HepG2 (cell line): ENCODE measurements around the gene PIK3R4. TPM values are rescaled to one million over a fixed set of nuclear protein-coding genes. Genes with fewer than 3 reads are reported as not detected.

Source experiments
- ATAC-seq: fragments of 200-7000 bp; cut with Tn5 transposase; 3 replicates; pipeline ENCODE4 v1.9.1; 2020; ENCODE audit warnings: mild to moderate bottlenecking, moderate library complexity
- BruUV-seq: library from RNA; stranded (reverse); fragments of 400-500 nt; replicated peaks from 2 replicates; lab custom pipeline; 2021; lab: Mats Ljungman, UMichigan
- CTCF ChIA-PET: fragments of 300-600 bp; formaldehyde crosslinking; extraction: SDS; loops from one replicate; lab custom pipeline; 2021; ENCODE audit warnings: low total read pairs, inconsistent platforms, low intra/inter-chr PET ratio; lab: Yijun Ruan, JAX
- POLR2A ChIA-PET: fragments of 350-600 bp; sonication (Branson Sonifier 250); formaldehyde crosslinking; loops from one replicate; lab custom pipeline; 2020; ENCODE audit warnings: antibody characterized with exemption, inconsistent platforms; lab: Yijun Ruan, JAX
- DNase-seq: peaks from one replicate; pipeline ENCODE4 v3.0.0-alpha.2; 2015; ENCODE audit warnings: low spot score
- FAIRE-seq: peaks from 3 replicates; lab custom pipeline; 2011; peaks lifted over from hg19 to GRCh38; lab: Jason Lieb, UNC
- H2AFZ ChIP-seq: one replicate; pipeline ENCODE4 v1.6.1; 2011; ENCODE audit warnings: low read length, inconsistent platforms
- H3K27ac ChIP-seq: fragments of 300-600 bp; 3 replicates; pipeline ENCODE4 v1.8.0; 2011; ENCODE audit warnings: mixed run types, mild to moderate bottlenecking, mixed read lengths, low read length, inconsistent platforms; ENCODE audit not compliant: insufficient read depth; ENCODE audit errors: extremely low read length
- H3K27me3 ChIP-seq, 2 experiments: fragments of 200-600 bp in 1 of 2; 2 replicates in 1 of 2; 3 replicates in 1 of 2; pipeline versions ENCODE4 v1.6.0 to v1.8.0; 2011; ENCODE audit warnings: low read length in 2 of 2, mild to moderate bottlenecking in 2 of 2, moderate library complexity in 2 of 2, inconsistent platforms in 1 of 2; ENCODE audit not compliant: insufficient read depth in 2 of 2, control insufficient read depth in 1 of 2
- H3K36me3 ChIP-seq, 2 experiments: fragments of 200-600 bp in 1 of 2; replicated peaks in 1 of 2; 2 replicates in 1 of 2; 3 replicates in 1 of 2; pipeline versions ENCODE4 v1.5.1 to v1.8.0; 2011; ENCODE audit warnings: low read length in 2 of 2, inconsistent platforms in 1 of 2; ENCODE audit not compliant: insufficient read depth in 2 of 2, control insufficient read depth in 1 of 2
- H3K4me1 ChIP-seq: 2 replicates; pipeline ENCODE4 v1.5.1; 2012; ENCODE audit warnings: low read length, inconsistent platforms; ENCODE audit not compliant: insufficient read depth
- H3K4me2 ChIP-seq: 2 replicates; pipeline ENCODE4 v1.6.0; 2011; ENCODE audit warnings: low read depth, low read length, inconsistent platforms
- H3K4me3 ChIP-seq, 3 experiments: fragments of 200-600 bp in 1 of 3; sonication (generic), shearing (Covaris generic) in 1 of 3; replicated peaks in 1 of 3; 2 replicates each; pipeline ENCODE4 v1.5.1; 2011 to 2016; ENCODE audit warnings: low read length in 3 of 3, inconsistent platforms in 2 of 3, low read depth in 2 of 3, mild to moderate bottlenecking in 2 of 3, control low read depth in 1 of 3, mixed read lengths in 1 of 3; ENCODE audit not compliant: insufficient read depth in 1 of 3
- H3K79me2 ChIP-seq: one replicate; pipeline ENCODE4 v1.6.1; 2011; ENCODE audit warnings: low read length, inconsistent platforms; ENCODE audit not compliant: insufficient read depth
- H3K9ac ChIP-seq: 2 replicates; pipeline ENCODE4 v1.6.0; 2011; ENCODE audit warnings: mild to moderate bottlenecking, low read depth, low read length, inconsistent platforms; ENCODE audit not compliant: insufficient read depth
- H3K9me3 ChIP-seq: 2 replicates; pipeline ENCODE4 v1.5.1; 2012; ENCODE audit warnings: mild to moderate bottlenecking, low read length
- H4K20me1 ChIP-seq: 2 replicates; pipeline ENCODE4 v1.6.0; 2011; ENCODE audit warnings: inconsistent platforms, mild to moderate bottlenecking, low read length, moderate library complexity; ENCODE audit not compliant: insufficient read depth
- AHR ChIP-seq: IDR thresholded peaks from 2 replicates; pipeline ENCODE4 v1.6.1; 2018; ENCODE audit warnings: missing genetic modification reagents, missing compliant biosample characterization
- CEBPB ChIP-seq: IDR thresholded peaks from 2 replicates; pipeline ENCODE4 v1.6.1; 2011; ENCODE audit warnings: low read depth, low read length, improper control_type of control experiment, borderline replicate concordance
- FOXO4 ChIP-seq: sonication (generic); formaldehyde crosslinking; conservative IDR thresholded peaks from 2 replicates; pipeline ENCODE4 v1.8.1; 2023; ENCODE audit warnings: missing genetic modification reagents
- MLLT10 ChIP-seq: sonication (generic); formaldehyde crosslinking; IDR thresholded peaks from 2 replicates; pipeline ENCODE4 v1.4.0; 2020; ENCODE audit warnings: missing genetic modification reagents
- PHB2 ChIP-seq: fragments of 450-650 bp; IDR thresholded peaks from 2 replicates; pipeline ENCODE4 v1.6.1; 2018; ENCODE audit not compliant: partially characterized antibody
- SMC3 ChIP-seq: IDR thresholded peaks from 2 replicates; pipeline ENCODE4 v1.6.1; 2011; ENCODE audit warnings: low read length, improper control_type of control experiment
- TAF1 ChIP-seq: sonication (generic); formaldehyde crosslinking; IDR thresholded peaks from 2 replicates; pipeline ENCODE4 v1.4.0; 2020; ENCODE audit warnings: missing genetic modification reagents
- TP53 ChIP-seq: sonication (generic); formaldehyde crosslinking; conservative IDR thresholded peaks from 2 replicates; pipeline ENCODE4 v1.4.0; 2020; ENCODE audit warnings: missing genetic modification reagents
- YY1 ChIP-seq: IDR thresholded peaks from 2 replicates; pipeline ENCODE4 v1.6.1; 2011; ENCODE audit warnings: low read length, low read depth, moderate library complexity, mild to moderate bottlenecking; ENCODE audit not compliant: insufficient read depth, insufficient replicate concordance
- ZNF549 ChIP-seq: sonication (generic); formaldehyde crosslinking; IDR thresholded peaks from 2 replicates; pipeline ENCODE4 v1.5.0; 2020; ENCODE audit warnings: missing genetic modification reagents
- ZNF558 ChIP-seq: sonication (generic); formaldehyde crosslinking; IDR thresholded peaks from 2 replicates; pipeline ENCODE4 v1.9.0; 2022; ENCODE audit warnings: mild to moderate bottlenecking, missing genetic modification reagents, borderline replicate concordance
- ZNF792 ChIP-seq: IDR thresholded peaks from 2 replicates; pipeline ENCODE4 v1.6.1; 2016
- ZNF883 ChIP-seq: sonication (generic); formaldehyde crosslinking; IDR thresholded peaks from 2 replicates; pipeline ENCODE4 v1.5.1; 2020; ENCODE audit warnings: mild to moderate bottlenecking, missing genetic modification reagents; ENCODE audit errors: not compliant biosample characterization
- ZSCAN25 ChIP-seq: sonication (generic); formaldehyde crosslinking; IDR thresholded peaks from 2 replicates; pipeline ENCODE4 v1.8.0; 2022; ENCODE audit warnings: mild to moderate bottlenecking, missing genetic modification reagents
- WGBS: methylation state at CpG from one replicate; pipeline ENCODE4 v1.1.6; 2017; ENCODE audit warnings: low lambda C conversion rate; 5-methylcytosine and 5-hydroxymethylcytosine counted together
- in situ Hi-C: cut with HindIII; loops from 2 replicates; pipeline ENCODE4 v1.10.0; 2017; ENCODE audit warnings: low pct_unique_long_range_greater_than_20kb; ENCODE audit not compliant: extremely low pct_ligation_motif_present
- intact Hi-C: fragments of 100-400 bp; cut with micrococcal nuclease; formaldehyde crosslinking; loops from one replicate; pipeline ENCODE4 v1.10.0; 2022; ENCODE audit not compliant: unreplicated experiment
- polyA plus RNA-seq, 8 experiments: library from polyadenylated mRNA; depleted of rRNA in 3 of 8; stranded (reverse) in 7 of 8; unstranded in 1 of 8; fragments of >200 nt; fragmentation: Illumina TruSeq in 4 of 8; extraction: Trizol in 4 of 8; gene quantifications; 2 replicates each; pipeline versions ENCODE4 v1.2.1 to v1.2.3, GENCODE V29; 2011 to 2016; ENCODE audit warnings: low read depth in 4 of 8, missing spikeins in 1 of 8, mixed read lengths in 1 of 8; ENCODE audit not compliant: insufficient read depth in 1 of 8
- total RNA-seq, 5 experiments: library from RNA; depleted of rRNA; stranded (reverse); fragments of >200 nt; fragmentation: Illumina TruSeq; extraction: Trizol; gene quantifications; 2 replicates each; pipeline ENCODE4 v1.2.3, GENCODE V29; 2016; ENCODE audit warnings: low read depth in 1 of 5

The PIK3R4 gene
- total and polyA plus RNA-seq, 2 of the 13 experiments (the other 11 are each of a cell fraction or from before 2014, with no cell fraction given), result 22.4 to 26.0 TPM

- Histone ChIP-seq H3K4me2 (no peak overlapping the region), H3K27ac (no peak overlapping the region), H3K9ac (no peak overlapping the region), H3K36me3 (no peaks in the 10 kb centered on the region), H3K4me1 (no peaks in the 10 kb centered on the region), H3K27me3 (no peaks in the 10 kb centered on the region), H3K79me2 (no peaks in the 10 kb centered on the region), H3K4me3 (no peak overlapping the region), H4K20me1 (no peaks in the 10 kb centered on the region), H2AFZ (no peak overlapping the region), H3K9me3 (no peaks in the 10 kb centered on the region)
- no peak for FAIRE-seq
- no peak for DNase-seq
- CTCF ChIA-PET, result no interaction called here
- WGBS, result 86% methylated on average over 3 of the region's 4 CpGs
- intact Hi-C loops (no loop called here), in situ Hi-C loops (no loop called here)
- ATAC-seq, result no peak
- TF ChIP-seq ZNF549 (no peak), ZNF792 (CRISPR knock-in tag) (no peak), ZSCAN25 (CRISPR knock-in tag) (no peak), TP53 (CRISPR knock-in tag) (no peak), AHR (CRISPR knock-in tag) (no peak), MLLT10 (CRISPR knock-in tag) (no peak), YY1 (no peak), CEBPB (no peak), ZNF883 (no peak), PHB2 (no peak), TAF1 (CRISPR knock-in tag) (no peak), SMC3 (no peak), ZNF558 (CRISPR knock-in tag) (no peak), FOXO4 (no peak)
- no TSS peak for BruUV-seq
- POLR2A ChIA-PET, result no interaction called here
These were observed 88.0 kb downstream of the PIK3R4 start for GRCh38 chr3:130658678-130659077.
